NCI-H345 (cell line): ENCODE results near the gene CPLANE1.
"Not testable (repeated sequence)": the region's sequence is repeated elsewhere in the genome, so short reads cannot be mapped to it uniquely, and the experiment has no call there.

Source experiments
- DNase-seq: peaks from one replicate; lab custom pipeline; 2025; lab: John Stamatoyannopoulos, UW

The CPLANE1 gene

DNA sequence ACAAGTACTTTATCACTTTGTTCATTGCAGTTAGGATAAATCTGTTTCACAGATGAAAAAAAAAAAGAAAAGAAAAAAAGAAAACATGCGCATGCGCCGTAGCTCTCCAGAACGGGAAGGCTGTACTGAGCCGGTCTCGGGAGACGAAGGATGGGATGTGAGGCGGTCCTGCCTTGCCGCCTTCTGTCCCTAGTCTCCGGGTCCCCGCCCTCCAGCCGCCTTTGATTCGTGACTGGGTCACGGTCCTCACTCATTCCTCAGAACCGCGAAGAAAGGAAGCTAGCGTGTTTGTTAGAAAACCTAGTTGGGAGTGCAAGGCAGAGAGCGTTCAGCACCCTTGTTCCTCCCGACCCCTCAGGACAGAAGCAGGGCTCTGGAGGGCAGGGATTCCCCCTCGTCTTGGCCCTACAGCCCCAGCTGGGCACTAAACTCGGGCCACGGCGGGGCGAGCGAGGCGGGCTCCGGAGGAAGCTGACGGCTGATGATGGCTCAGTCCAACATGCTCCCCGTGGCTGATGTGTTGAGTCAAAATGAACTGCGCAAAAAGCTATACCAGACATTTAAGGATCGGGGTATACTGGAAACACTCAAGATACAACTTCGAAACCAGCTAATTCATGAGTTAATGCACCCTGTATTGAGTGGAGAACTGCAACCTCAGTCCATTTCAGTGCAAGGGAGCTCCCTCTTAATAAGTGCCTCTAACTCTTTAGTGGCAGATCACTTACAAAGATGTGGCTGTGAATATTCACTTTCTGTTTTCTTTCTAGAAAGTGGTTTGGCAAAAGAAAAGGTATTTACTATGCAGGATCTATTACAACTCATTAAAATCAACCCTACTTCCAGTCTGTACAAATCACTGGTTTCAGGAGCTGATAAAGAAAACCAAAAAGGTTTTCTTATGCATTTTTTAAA, 40.0 kb downstream of the CPLANE1 start:
- DNase-seq = no peak

DNA sequence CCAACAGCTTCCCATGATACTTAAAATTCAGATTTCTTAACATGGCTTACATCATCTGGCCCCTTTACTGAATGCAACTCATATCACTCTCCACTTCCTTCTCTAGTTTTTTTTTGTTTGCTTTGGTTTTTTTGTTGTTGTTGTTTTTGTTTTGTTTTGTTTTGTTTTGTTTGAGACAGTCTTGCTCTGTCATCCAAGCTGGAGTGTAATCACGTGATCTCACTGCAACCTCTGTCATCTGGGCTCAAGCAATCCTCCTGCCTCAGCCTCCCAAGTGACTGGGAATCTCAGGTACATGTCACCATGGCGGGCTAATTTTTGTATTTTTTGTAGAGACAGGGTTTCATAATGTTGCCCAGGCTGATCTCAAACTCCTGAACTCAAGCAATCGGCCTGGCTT, 41.4 kb downstream of the CPLANE1 start:
- DNase-seq = no peak

DNA sequence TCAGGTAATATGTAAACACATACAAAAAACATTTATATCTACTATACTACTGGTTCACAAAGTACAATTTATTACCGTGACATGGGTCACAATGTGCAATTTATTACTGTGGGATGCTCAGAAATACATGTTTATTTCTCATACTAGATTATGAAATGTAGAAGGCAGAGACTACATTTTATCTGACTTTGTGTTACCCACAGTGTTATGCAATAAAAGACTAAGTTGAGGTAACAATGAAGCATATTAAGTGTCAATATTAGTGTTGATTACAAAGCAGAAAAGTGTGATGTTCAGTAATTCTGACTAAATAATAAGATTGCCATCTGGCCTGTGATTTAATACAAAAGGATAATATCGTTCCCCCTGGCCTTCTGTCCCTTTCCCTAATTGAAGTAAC, 42.4 kb downstream of the CPLANE1 start:
- no peak for DNase-seq

DNA sequence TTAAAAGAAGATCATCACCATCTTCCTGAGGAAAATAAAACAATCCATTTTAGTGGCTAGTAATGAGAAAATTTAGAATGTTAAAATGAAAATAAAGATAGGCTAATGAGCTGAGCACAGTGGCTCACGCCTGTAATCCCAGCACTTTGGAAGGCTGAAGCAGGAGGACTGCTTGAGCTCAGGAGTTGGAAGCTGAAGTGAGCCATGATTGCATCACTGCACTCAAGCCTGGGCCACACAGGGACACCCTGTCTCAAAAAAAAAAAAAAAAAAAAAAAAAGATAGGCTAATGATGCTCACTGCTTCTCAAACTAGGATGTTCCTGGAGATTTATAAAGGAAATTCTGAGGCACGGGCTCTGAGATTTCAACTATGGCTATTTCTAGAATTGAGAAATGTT, 50.3 kb downstream of the CPLANE1 start:
- no peak for DNase-seq

- no peak for DNase-seq
These were observed 51.1 kb downstream of the CPLANE1 start for GRCh38 chr5:37198061-37198460.

GRCh38 chr5:37197340-37198050, 51.7 kb downstream of the CPLANE1 start:
- no peak for DNase-seq

DNA sequence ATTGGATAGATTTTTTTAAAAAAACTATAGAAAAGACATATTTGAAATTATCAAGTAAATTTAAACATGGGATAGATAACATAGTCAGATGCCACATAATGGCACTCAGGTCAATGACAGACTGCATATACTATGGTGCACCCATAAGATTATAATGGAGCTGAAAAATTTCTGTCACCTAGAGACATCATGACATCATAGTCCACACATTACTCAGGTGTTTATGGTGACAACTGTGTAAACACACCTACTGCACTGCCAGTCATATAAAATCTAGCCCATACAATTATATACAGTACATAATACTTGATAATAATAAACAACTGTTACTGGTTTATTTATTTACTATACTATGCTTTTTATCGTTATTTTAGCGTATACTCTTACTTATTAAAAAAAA, 58.6 kb downstream of the CPLANE1 start:
- DNase-seq = no peak

GRCh38 chr5:37189355-37189754, 59.8 kb downstream of the CPLANE1 start:
- DNase-seq = no peak

GRCh38 chr5:37187465-37187977, 61.7 kb downstream of the CPLANE1 start:
- no peak for DNase-seq

DNA sequence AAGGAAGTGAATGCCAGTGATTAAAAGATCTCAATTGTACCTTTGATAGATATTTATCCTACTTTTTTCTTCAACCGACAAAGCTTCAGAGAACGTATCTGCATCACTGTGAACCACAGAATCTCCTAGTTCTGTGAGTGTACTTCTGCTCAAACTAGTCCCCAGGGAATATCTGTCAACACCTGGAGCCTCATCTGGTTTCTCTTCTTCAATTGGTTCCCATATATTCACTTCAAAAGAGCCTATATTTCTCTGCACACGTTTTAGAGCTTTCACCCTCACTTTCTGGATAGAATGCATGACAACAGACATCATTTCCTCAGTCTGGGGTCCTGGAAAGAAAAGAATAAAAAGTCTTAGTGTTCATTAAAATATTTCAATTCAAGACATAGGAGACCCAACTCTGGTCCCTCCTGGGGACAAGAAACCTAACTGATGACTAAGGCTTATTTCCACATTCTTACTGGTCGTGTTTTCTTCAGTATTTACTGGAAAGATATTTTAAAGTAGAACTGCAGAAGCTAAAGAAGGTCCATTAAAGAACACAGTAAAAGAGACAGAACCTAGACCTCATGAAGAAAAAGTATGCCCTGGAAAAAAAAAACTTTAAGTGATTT, 64.3 kb downstream of the CPLANE1 start:
- DNase-seq = no peak

DNA sequence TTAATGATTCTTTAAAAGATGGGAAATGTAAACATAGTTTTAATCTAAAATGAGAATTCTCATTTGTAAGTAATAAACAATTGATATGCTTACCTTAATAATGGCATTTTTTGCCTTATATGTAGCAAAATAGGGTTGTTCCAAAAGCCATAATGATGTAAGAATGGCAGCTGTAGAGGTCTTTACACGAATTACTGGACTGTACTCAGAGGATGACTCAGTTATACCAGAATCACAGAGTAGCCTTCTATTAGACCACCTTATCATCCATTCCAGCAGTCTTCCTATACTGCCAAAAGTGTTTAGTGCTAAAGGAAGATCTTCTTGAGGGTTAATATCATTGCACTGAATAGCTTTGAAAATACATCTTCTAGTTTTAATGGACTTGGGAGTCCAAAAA, 66.5 kb downstream of the CPLANE1 start:
- DNase-seq = no peak

- DNase-seq = no peak
These were observed 74.2 kb downstream of the CPLANE1 start for GRCh38 chr5:37174928-37175327.

DNA sequence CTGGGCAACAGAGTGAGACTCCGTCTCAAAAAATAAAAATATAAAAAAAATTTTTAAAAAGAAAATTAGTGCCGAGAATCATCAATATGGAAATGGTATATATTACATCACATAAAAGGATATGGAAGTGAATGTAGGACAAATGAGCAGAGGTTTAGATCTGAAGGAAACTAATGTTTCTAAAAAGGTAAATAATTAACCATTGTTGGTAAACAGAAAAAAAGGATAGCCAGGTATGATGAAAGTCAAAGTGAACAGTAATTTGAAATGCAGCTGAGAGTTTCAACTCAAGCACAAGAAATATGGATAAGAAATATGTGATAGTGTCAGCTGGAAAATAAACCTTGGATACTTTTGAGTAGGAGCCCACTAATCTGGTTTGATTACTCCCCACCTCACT, 76.2 kb downstream of the CPLANE1 start:
- DNase-seq = no peak

GRCh38 chr5:37170856-37171255, 78.3 kb downstream of the CPLANE1 start:
- no peak for DNase-seq

DNA sequence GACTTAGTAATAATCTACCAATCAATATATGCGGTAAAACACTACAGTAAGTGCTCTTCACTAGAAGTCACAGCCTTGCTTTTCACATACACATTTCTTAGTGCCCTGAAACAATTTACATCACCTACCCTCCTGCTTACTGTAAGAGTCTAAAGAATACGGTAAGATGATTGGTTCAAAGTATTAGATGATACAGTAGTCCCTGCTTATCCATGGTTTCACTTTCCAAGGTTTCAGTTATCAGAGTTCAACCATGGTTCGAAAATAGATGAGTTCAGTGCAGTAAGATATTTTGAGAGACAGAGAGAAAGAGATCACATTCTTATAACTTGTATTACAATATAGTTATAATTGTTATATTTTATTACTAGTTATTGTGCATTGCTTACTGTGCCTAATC, 83.0 kb downstream of the CPLANE1 start:
- no peak for DNase-seq

DNA sequence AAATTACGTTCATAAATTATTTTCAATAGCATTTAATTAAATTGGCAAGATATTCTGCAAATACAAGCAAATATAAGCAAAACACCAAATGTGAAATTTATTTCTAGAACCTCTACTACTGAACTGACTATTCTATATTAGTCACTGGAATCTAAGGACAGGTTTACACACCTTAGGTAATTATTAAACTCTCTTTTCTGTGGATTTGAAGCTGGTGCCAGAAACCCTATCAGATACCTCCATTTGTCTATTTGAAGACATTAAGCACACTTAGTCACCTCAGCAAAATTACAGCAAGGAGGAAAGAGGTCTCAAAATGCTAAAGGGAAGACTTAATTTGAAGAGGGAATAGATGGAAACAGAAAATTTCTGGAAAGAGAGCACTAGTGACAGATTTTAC, 83.4 kb downstream of the CPLANE1 start:
- no peak for DNase-seq

DNA sequence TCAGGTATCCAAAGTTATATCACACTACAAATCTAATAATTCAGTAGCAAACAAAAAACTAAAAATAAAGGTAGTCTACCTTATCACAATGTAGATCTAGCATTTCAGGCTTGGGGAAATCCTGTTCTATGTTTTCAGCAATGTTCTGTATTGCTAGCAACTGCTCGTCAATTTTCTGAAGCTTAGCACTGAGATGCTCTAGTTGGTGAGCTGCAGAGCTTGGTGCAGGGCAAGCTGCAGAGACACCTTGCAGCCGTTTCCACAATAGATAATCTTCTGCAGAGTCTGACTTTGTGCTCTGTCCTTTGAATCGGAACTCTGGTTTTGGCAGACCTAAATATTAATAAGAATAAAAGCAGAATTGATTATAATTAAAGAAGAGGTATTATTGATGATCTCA, 95.5 kb downstream of the CPLANE1 start:
- DNase-seq = no peak

- DNase-seq = no peak
These were observed 102.3 kb downstream of the CPLANE1 start for GRCh38 chr5:37146896-37147295.

DNA sequence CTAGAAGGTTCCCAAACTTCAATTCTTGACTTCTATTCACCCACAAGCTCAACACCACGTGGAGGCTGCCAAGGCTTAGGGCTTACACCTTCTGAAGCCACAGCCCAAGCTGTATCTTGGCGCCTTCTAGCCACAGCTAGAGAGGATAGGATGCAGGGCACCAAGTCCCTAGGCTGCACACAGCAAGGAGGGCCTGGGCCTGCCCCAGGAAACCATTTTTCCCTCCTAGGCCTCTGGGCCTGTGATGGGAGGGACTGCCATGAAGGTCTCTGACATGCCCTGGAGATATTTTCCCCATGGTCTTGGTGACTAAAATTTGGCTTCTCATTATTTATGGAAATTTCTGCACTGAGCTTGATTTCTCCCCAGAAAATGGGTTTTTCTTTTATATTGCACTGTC, 112.5 kb downstream of the CPLANE1 start:
- no peak for DNase-seq

- not testable (repeated sequence) for DNase-seq
These were observed 113.9 kb downstream of the CPLANE1 start for GRCh38 chr5:37135312-37135711.

DNA sequence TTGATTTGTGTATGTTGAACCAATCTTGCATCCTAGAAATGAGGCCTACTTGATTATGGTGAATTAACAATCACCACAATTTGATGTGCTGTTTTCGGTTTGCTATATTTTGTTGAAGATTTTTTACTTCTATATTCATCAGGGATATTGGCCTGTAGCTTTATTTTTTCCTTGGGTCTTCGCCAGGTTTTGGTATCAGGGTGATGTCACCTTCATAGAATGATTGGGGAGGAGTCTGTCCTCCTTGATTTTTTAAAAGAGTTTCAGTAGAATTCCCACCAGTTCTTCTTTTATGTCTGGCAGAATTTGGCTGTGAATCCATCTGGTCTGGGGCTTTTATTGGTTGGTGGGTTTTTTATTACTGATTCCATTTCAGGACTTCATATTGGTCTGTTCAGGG, 115.2 kb downstream of the CPLANE1 start:
- no peak for DNase-seq

DNA sequence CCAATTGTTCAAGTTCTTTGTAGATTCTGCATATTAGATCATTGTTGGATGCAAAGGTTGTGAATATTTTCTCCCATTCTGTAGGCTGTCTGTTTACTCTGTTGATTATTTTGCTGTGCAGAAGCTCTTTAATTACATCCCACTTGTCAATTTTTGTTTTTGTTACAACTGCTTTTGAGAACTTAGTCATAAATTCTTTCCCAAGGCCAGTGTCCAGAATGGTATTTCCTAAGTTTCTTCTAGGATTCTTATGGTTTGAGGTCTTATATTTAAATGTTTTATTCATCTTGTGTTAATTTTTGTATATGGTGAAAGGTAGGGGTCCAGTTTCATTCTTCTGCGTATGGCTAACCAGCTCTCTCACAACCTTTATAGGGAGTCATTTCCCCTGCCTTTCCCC, 116.5 kb downstream of the CPLANE1 start:
- no peak for DNase-seq

- no peak for DNase-seq
These were observed 127.7 kb downstream of the CPLANE1 start for GRCh38 chr5:37121465-37121864.
